DOHH2 (cell line): Measurements from ENCODE around the gene IFNLR1.

Experiments
- H3F3A ChIP-seq: fragments of 200-600 bp; sonication (generic), shearing (Covaris generic); 2 replicates; pipeline ENCODE4 v1.6.0; 2016; ENCODE audit warnings: antibody characterized with exemption, mild to moderate bottlenecking; ENCODE audit not compliant: control insufficient read depth, insufficient read depth
- H3K27ac ChIP-seq: fragments of 200-600 bp; sonication (generic); 2 replicates; pipeline ENCODE4 v1.5.1; 2014; ENCODE audit warnings: low read depth, mild to moderate bottlenecking, low read length, moderate library complexity
- H3K27me3 ChIP-seq: fragments of 200-600 bp; sonication (generic); 2 replicates; pipeline ENCODE4 v1.6.1; 2014; ENCODE audit warnings: mild to moderate bottlenecking, low read length, mixed read lengths; ENCODE audit not compliant: control insufficient read depth
- H3K36me3 ChIP-seq: fragments of 200-600 bp; sonication (generic); 2 replicates; pipeline ENCODE4 v1.6.1; 2014; ENCODE audit warnings: mild to moderate bottlenecking, low read length, moderate library complexity, mixed read lengths; ENCODE audit not compliant: control insufficient read depth
- H3K4me1 ChIP-seq: fragments of 200-600 bp; sonication (generic); 2 replicates; pipeline ENCODE4 v1.6.1; 2014; ENCODE audit warnings: mild to moderate bottlenecking, low read length, mixed read lengths; ENCODE audit not compliant: control insufficient read depth
- H3K4me2 ChIP-seq: fragments of 200-600 bp; sonication (generic); 2 replicates; pipeline ENCODE4 v1.6.0; 2014; ENCODE audit warnings: mild to moderate bottlenecking, low read length, moderate library complexity
- H3K4me3 ChIP-seq: fragments of 200-600 bp; sonication (generic); 2 replicates; pipeline ENCODE4 v1.5.1; 2014; ENCODE audit warnings: mild to moderate bottlenecking, low read length, mixed read lengths
- H3K79me2 ChIP-seq: fragments of 200-600 bp; sonication (generic); 2 replicates; pipeline ENCODE4 v1.6.1; 2014; ENCODE audit warnings: mild to moderate bottlenecking, low read length, mixed read lengths; ENCODE audit not compliant: control insufficient read depth
- H3K9me2 ChIP-seq: fragments of 200-600 bp; sonication (generic); replicated peaks from 2 replicates; pipeline ENCODE4 v1.6.1; 2014; ENCODE audit warnings: mild to moderate bottlenecking, low read length, mixed read lengths; ENCODE audit not compliant: control insufficient read depth
- H3K9me3 ChIP-seq: fragments of 200-600 bp; sonication (generic); 2 replicates; pipeline ENCODE4 v1.6.1; 2014; ENCODE audit warnings: antibody characterized with exemption, low read length, mixed read lengths; ENCODE audit not compliant: control insufficient read depth, insufficient read depth
- H4K20me1 ChIP-seq: fragments of 200-600 bp; sonication (generic); 2 replicates; pipeline ENCODE4 v1.6.0; 2014; ENCODE audit warnings: low read depth, mild to moderate bottlenecking, antibody characterized with exemption, low read length, moderate library complexity; ENCODE audit not compliant: control insufficient read depth, insufficient read depth
- CTCF ChIP-seq: fragments of 200-600 bp; sonication (generic); IDR thresholded peaks from one replicate; pipeline ENCODE4 v1.5.1; 2014; ENCODE audit warnings: antibody characterized with exemption, mild to moderate bottlenecking, low read depth, low read length; ENCODE audit not compliant: poor library complexity, severe bottlenecking
- EZH2phosphoT487 ChIP-seq: fragments of 200-600 bp; sonication (generic); IDR thresholded peaks from 2 replicates; pipeline ENCODE4 v1.6.1; 2017; ENCODE audit warnings: borderline replicate concordance, mild to moderate bottlenecking, antibody characterized with exemption, low read length, moderate library complexity, mixed read lengths

Gene IFNLR1

GRCh38 chr1:24204116-24204515, 17.0 kb upstream of the IFNLR1 start:
- H3F3A ChIP-seq: no peaks in the 10 kb centered on the region; the same call in 1 of the 2 replicates
- H4K20me1 ChIP-seq: no peaks in the 10 kb centered on the region
- H3K9me2 ChIP-seq: no peaks in the 10 kb centered on the region
- H3K27ac ChIP-seq: no peak overlapping the region
- H3K36me3 ChIP-seq: peaks cover 8% of the 10 kb centered on the region
- H3K4me2 ChIP-seq: no peak overlapping the region; the same call in 1 of the 2 replicates
- no peak overlapping the region for H3K4me3 ChIP-seq
- no peaks in the 10 kb centered on the region for H3K9me3 ChIP-seq
- no peaks in the 10 kb centered on the region for H3K27me3 ChIP-seq
- TF ChIP-seq EZH2phosphoT487 (no peak), CTCF (no peak)
- peaks cover 8% of the 10 kb centered on the region for H3K79me2 ChIP-seq
- H3K4me1 ChIP-seq: peaks cover 49% of the 10 kb centered on the region

- H3K36me3 ChIP-seq: peaks cover 8% of the 10 kb centered on the region
- no peaks in the 10 kb centered on the region for H3K27me3 ChIP-seq
- H3K9me3 ChIP-seq: no peaks in the 10 kb centered on the region
- H3K4me2 ChIP-seq: peak overlapping the region; percentile 54
- H4K20me1 ChIP-seq: no peaks in the 10 kb centered on the region
- H3K4me1 ChIP-seq: peaks cover 56% of the 10 kb centered on the region
- H3K4me3 ChIP-seq: peak overlapping the region; percentile 32; the same call in 1 of the 2 replicates
- H3K79me2 ChIP-seq: peaks cover 8% of the 10 kb centered on the region
- TF ChIP-seq EZH2phosphoT487: no peak
- TF ChIP-seq CTCF: no peak
- peak overlapping the region; percentile 36 for H3K27ac ChIP-seq
- H3K9me2 ChIP-seq: no peaks in the 10 kb centered on the region
- H3F3A ChIP-seq: no peaks in the 10 kb centered on the region; the same call in 1 of the 2 replicates
These were observed 16.3 kb upstream of the IFNLR1 start for GRCh38 chr1:24203404-24203803.

DNA sequence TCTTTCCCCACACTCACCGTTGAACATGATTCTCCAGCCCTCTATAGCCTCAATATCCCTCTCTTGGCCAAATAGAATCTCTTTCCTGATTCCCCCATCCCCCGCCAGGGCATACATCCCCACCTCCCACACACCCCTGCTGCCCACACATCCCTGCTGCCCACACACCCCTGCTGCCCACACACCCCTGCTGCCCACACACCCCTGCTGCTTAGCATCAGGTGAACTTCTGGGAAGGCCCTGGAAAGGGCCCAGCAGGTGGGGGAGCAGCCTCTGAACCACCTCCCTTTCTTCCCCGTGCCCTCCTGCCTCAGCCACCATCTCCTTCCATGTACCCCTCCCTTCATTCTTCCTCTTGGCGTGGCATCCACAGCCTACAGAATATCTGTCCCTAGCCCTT, 15.9 kb upstream of the IFNLR1 start:
- Histone ChIP-seq H3F3A (no peaks in the 10 kb centered on the region; the same call in 1 of the 2 replicates), H3K36me3 (peaks cover 8% of the 10 kb centered on the region), H3K27ac (peak overlapping the region; percentile 36), H4K20me1 (no peaks in the 10 kb centered on the region), H3K27me3 (no peaks in the 10 kb centered on the region), H3K79me2 (peaks cover 9% of the 10 kb centered on the region), H3K9me3 (no peaks in the 10 kb centered on the region), H3K4me2 (peak overlapping the region; percentile 54), H3K9me2 (no peaks in the 10 kb centered on the region), H3K4me1 (peaks cover 59% of the 10 kb centered on the region), H3K4me3 (peak overlapping the region; percentile 32; the same call in 1 of the 2 replicates)
- TF ChIP-seq CTCF (no peak), EZH2phosphoT487 (no peak)
